SK-N-DZ (cell line): Measurements from ENCODE around the gene TNFAIP3.

Source experiments
- DNase-seq: peaks from one replicate; pipeline ENCODE4 v3.0.0-alpha.2; 2015; ENCODE audit warnings: low spot score

Gene TNFAIP3

GRCh38 chr6:137901454-137901853 is 34.4 kb downstream of the TNFAIP3 start:
- no peak for DNase-seq

DNA sequence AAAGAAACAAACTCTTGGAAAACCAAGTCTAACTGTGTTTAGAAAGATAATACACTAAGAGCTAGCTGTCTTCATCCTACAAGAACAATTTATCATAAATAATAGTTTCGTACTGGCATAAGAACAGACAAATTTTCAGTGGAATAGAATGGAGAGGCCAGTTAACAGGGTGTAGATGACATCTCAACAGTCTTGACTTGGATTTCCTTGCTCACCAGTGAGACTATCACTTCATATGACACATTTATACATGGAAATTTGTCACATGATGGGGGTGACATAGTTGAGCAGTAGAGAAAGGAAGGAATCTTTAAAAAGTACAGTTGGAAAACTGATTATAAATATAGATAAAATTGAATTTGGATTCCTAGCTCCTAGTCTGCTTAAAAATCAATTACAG is 35.6 kb downstream of the TNFAIP3 start:
- DNase-seq = no peak

DNA sequence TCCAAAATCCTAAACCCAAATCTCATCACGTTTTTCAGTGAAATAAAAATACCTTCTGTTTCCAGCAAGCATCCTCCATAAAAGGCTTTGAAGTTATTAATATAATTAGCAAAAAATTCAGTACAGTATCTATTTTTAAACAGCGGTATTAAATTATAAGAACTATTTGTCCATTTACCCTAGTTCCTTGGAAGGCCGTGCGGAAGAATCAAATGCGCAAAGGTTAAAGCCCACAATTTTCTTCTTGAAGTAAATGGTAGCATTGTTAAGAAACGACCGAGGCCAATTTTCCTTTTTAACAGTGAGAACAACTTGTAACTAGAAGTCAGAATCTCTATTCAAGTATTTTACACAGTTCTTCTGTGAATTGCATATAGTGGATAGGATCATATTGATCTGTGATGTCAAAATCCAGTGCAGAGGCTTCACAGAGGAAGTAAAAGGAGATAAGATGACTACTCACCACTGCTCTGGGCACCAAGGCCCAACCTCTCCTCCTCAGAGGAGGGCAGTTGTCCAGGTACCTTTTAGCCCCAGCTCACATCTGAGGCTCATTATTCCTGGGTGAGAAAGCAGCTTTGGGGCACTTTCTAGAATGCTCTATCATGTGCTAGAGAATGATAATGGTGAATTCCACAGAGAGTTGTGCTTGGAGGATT is 36.3 kb downstream of the TNFAIP3 start:
- DNase-seq = no peak

DNA sequence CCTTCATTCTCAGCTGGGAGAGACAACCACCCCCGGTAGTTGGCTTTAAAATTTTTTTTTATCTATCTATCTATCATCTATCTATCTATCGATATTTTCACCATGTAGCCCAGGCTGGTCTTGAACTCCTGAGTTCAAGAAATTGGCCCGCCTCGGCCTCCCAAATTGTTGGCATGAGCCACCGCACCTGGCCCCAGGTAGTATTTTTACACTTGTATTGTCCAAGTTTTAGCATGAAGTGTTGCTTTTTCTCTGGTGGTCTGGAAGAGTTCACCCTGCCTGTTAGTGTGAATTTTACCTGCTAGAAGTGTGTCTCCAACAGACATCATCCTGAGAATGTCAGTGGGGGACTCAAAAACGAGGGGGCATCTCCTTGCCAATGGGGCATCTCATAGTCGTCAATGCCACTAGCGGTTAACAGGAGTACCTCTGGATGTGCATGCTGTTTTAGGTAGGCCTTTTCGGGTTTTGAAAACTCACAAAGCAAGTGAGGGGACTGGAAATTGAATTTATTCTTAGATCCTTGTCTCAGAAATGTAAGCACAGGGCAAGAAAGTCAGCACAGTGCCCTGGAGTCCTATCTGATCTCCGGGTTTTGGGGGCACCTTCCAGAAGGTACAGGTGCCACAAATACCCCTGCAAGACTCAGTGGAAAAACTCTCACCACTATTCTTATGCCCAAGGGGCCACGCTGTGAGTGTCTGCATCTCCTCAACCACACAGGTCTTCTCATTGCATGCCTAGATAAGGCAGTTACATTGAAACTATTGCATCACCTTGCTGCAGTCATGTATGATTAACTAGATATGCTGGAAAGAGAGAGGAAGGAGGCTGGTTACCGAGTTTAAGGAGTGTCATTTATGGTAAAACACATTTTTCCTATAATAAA is 37.1 kb downstream of the TNFAIP3 start:
- DNase-seq = no peak

DNA sequence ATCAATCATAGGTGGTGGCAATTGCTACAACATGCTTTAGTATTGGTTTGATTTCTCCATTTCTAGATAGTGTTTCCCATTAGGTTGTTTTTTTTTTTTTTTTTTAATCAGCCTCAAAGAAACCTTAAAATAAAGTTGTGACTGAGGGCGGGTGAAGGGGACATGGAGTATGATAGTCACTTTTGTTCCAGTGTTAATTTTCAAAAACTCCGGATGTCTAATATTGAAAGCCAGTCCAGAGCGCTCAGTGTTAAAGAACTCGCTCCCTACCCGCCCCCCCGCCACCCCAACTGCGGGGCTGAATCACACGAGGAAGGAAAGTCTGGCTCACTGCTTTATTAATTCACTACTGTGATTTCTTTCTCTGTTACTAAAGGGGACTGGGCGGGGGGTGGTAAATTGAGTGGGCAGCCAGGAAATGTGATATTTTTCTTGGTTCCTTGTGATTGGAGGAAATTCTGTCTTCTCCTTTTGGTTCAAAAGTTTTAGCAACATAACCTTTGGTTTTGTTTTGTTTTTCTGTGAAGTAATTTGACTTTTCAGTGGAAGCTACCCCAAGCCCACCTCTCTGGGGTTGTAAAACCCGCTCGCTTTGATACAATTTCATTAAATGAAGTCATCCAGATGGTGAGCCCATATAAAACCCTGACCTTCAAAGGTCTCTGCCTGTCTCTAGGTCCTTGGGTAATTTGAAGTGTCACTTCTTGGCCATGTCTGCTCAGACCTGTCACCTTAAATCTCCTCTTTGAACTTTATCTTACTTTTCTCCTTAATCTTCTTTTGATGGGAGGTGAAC is 38.0 kb downstream of the TNFAIP3 start:
- DNase-seq = no peak

- no peak for DNase-seq
Measured at GRCh38 chr6:137906020-137906472, 39.0 kb downstream of the TNFAIP3 start.

- DNase-seq = no peak
Measured at GRCh38 chr6:137907170-137907569, 40.1 kb downstream of the TNFAIP3 start.

GRCh38 chr6:137909533-137909932 is 42.5 kb downstream of the TNFAIP3 start:
- no peak for DNase-seq

DNA sequence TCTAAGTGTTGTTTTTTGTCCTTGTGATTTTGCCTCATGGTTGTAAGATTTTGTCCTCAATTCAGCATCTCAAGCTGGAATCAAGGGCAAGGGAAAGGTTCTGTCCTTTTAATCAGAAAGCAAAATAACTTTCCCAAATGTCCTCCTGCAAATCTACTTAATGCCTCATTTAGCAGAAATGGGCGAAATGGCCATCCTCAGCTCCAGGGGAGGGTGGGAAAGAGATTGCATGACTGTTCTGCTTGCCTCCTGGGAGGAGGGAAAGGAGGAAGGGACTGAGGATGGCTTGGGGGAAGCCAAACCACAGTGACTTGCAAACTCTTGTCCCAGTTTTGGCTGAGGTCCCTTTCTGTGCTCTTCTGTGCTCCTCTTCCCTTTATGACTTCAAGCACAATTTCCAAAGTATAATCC is 43.4 kb downstream of the TNFAIP3 start:
- DNase-seq = no peak

DNA sequence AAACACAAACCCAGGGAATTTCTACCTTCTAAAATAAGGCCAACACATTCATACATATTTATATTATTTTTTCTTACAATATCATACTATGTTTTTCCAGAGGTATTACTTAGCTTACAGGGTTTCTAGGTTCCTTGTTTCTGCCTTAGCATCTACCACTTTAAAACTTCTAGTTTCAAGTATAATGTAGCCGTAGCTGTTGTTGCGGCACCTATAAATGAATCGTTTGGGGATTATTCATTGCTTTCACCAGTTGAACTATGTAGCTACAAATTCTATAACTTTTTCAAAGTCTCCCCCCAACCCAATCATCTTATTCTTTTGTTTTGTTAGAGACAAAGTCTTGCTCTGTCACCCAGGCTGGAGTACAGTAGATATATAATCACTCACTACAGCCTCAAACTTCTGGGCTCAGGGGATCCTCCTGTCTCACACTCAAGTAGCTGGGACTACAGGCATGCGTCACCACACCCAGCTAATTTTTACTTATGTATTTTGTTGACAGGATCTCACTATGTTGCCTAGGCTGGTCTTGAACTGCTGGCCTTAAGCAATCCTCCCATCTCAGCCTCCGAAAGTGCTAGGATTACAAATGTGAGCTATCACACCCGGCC is 43.9 kb downstream of the TNFAIP3 start:
- no peak for DNase-seq

GRCh38 chr6:137911675-137912191 is 44.7 kb downstream of the TNFAIP3 start:
- DNase-seq = no peak

DNA sequence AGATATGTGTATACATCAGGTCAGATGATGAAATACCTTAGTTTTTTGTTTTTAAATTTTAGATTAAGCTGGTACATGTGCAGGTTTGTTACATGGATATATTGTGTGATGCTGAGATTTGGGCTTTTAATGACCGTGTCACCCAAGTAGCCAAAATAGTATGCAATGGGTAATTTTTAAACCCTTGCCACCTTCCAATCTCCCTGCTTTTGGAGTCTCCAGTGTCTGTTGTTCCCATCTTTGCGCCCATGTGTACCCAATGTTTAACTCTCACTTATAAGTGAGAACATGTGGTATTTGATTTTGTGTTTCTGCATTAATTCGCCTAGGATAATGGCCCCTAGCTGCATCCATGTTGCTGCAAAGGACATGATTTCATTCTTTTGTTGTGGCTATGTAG is 45.8 kb downstream of the TNFAIP3 start:
- no peak for DNase-seq

DNA sequence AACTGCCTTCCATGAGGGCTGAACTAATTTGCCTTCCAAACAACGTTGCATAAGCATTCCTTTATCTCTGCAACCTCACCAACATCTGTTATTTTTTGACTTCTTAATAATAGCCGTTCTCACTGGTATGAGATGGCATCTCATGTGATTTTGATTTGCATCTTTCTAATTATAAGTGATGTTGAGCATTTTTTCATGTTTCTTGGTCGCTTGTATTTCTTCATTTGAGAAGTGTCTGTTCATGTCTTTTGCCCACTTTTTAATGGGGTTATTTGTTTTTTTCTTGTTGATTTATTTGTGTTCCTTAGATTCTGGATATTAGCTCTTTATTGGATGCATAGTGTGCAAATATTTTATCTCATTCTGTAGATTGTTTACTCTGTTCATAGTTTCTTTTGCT is 46.4 kb downstream of the TNFAIP3 start:
- no peak for DNase-seq

- no peak for DNase-seq
Measured at GRCh38 chr6:137913996-137914529, 47.0 kb downstream of the TNFAIP3 start.

DNA sequence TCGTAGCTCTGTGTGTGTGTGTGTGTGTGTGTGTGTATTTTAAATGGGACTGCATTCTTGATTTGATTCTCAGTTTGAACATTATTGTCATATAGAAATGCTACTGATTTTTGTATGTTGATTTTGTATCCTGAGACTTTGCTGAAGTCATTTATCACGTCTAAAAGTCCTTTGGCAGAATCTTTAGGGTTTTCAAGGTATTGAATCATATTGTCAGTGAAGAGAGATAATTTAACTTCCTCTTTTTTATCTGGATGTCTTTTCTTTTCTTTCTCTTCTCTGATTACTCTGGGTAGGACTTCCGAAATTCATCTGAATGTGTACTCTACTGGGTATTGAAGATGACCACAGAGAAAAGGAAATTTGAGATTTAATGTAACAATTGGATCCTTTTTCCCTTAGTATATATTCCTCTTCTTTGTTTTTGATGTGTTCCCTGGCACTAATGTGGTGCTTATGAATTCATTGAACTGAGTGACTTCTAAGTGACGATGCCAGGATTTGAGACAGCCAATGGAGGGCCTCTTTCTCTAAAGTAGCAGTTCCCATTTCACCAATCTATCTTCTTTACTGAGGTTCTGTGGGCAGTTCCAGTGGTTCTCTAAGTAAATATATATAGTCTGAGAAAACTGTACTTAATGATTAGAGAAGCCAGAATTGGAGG is 47.6 kb downstream of the TNFAIP3 start:
- DNase-seq = no peak

DNA sequence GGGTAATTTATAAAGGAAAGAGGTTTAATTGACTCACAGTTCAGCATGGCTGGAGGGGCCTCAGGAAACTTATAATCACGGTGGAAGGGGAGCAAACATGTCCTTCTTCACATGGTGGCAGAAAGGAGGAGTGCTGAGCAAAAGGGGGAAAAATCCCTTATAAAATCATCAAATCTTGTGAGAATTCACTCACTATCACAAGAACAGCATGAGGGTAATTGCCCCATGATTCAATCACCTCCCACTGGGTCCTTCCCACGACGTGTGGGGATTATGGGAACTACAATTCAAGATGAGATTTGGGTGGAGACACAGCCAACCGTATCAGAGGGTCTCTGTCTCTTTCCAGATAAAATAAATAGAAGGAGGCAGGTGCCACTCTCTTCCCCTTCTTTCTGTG is 48.7 kb downstream of the TNFAIP3 start:
- DNase-seq = no peak

DNA sequence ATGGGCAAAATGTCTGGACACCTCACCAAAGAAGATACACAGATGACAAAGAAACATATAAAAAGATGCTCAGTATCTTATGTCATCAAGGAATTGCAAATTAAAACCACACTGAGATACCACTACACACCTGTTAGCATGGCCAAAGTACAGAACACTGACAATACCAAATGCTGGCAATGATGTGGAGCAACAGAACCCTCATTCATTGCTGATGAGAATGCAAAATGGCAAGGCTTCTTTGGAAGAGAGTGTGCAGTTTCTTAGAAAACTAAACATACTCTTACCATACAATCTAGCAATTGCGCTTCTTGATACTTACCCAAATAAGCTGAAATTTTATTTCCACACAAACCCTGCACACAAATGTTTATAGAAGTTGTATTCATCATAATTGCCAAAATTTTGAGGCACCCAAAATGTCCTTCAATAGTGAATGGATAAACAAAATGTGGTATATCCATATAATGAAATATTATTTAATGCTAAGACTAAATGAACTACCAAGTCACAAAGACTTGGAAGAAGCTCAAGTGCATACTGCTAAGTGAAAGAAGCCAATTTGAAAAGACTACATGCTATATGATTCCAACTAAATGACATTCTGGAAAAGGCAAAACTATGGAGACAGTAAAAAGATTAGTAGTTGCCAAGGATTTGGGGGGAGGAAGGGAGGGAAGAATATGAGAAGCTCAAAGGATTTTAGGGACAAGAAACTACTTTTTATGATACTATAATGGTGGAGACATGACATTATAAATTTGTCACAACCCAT is 50.7 kb downstream of the TNFAIP3 start:
- DNase-seq = no peak

- DNase-seq = no peak
Measured at GRCh38 chr6:137919502-137919823, 52.4 kb downstream of the TNFAIP3 start.

GRCh38 chr6:137919837-137920730 is 53.0 kb downstream of the TNFAIP3 start:
- DNase-seq = no peak
